ENCODE results near the gene GPR160. TPM values are rescaled to one million over a fixed set of nuclear protein-coding genes. Genes with fewer than 3 reads are reported as not detected.

GPR160 gene
- total and polyA plus RNA-seq, 4 donors, result 16.9 to 23.3 (median 20.7) TPM

DNA sequence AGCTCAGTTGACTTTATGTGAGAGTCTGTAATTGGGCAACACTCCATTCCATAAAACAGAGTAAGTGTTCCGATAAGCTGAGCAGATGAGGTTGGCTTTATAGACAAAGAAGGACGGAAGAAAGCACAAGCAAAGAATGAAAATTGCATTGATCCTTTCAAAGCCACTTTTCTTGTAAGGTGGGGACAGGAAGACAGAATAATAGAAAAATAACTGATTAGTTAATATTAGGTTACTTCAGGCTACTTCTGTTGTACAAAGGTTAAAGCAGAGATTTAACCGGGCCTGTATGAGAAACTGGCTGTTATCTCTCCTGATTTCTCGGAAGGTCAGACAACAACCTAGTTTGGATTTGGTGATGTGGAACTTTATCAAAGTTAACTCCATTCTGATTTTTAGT is 15.5 kb upstream of the GPR160 start:
- H3K4me3 ChIP-seq, result no peak overlapping the region
- peaks cover 0 to 3% (median 0%) of the 10 kb centered on the region in 5 donors for H3K4me1 ChIP-seq (ENCODE audit: control insufficient read depth in 5 of 5, insufficient read depth in 5 of 5, low read length in 5 of 5)
- no peak overlapping the region for H3K27ac ChIP-seq (ENCODE audit: low read depth in 1 of 2, low read length in 1 of 2)
- no peak for ATAC-seq (ENCODE audit: insufficient read depth, low FRiP score)
- no peaks in the 10 kb centered on the region for H3K9me3 ChIP-seq (ENCODE audit: control insufficient read depth in 4 of 4, insufficient read depth in 3 of 4, low read length in 3 of 4)
- H3K9ac ChIP-seq (ENCODE audit: insufficient read depth in 1 of 2, low read length in 2 of 2), result no peak overlapping the region
- TF ChIP-seq, protein P1, sequence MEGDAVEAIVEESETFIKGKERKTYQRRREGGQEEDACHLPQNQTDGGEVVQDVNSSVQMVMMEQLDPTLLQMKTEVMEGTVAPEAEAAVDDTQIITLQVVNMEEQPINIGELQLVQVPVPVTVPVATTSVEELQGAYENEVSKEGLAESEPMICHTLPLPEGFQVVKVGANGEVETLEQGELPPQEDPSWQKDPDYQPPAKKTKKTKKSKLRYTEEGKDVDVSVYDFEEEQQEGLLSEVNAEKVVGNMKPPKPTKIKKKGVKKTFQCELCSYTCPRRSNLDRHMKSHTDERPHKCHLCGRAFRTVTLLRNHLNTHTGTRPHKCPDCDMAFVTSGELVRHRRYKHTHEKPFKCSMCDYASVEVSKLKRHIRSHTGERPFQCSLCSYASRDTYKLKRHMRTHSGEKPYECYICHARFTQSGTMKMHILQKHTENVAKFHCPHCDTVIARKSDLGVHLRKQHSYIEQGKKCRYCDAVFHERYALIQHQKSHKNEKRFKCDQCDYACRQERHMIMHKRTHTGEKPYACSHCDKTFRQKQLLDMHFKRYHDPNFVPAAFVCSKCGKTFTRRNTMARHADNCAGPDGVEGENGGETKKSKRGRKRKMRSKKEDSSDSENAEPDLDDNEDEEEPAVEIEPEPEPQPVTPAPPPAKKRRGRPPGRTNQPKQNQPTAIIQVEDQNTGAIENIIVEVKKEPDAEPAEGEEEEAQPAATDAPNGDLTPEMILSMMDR (IDR thresholded peaks at IDR 0.05; ENCODE audit: control extremely low read depth, extremely low read depth), result no peak
- no peaks in the 10 kb centered on the region for H3K36me3 ChIP-seq (ENCODE audit: control insufficient read depth in 4 of 4, insufficient read depth in 4 of 4, low read length in 4 of 4)
- no peaks in the 10 kb centered on the region for H3K27me3 ChIP-seq (ENCODE audit: control insufficient read depth in 3 of 3, insufficient read depth in 3 of 3, low read length in 2 of 3)
- 82 to 95% methylated on average over 4 of the region's 4 CpGs for WGBS, 2 donors
- no peak for DNase-seq

DNA sequence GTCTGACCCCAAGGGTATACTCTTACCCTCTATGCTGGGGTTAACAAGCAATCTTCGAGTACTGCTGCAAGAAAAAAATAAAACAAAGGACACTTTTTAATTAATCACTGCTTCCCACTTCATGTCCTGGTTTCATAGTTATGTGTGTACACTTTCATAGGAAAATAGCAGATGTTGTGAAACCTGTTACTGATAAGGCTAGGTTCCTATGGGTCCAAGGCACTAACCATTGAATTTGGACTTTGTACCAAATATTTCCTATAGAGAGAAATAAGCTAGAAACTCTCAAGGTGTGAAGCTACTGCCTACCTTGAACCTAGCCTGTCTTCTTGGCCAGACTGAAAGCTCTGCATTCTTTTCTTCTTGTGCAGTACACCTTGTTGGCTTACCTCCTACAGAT is 14.6 kb upstream of the GPR160 start:
- ATAC-seq (ENCODE audit: insufficient read depth, low FRiP score) (no peak), DNase-seq (no peak)
- H3K27me3 ChIP-seq (ENCODE audit: control insufficient read depth in 3 of 3, insufficient read depth in 3 of 3, low read length in 2 of 3), result no peaks in the 10 kb centered on the region
- WGBS, 2 donors, result 60 to 78% methylated on average over 1 of the region's 1 CpG
- H3K9me3 ChIP-seq (ENCODE audit: control insufficient read depth in 4 of 4, insufficient read depth in 3 of 4, low read length in 3 of 4), result no peaks in the 10 kb centered on the region
- H3K4me3 ChIP-seq, result no peak overlapping the region
- TF ChIP-seq, protein P1 (IDR thresholded peaks at IDR 0.05; ENCODE audit: control extremely low read depth, extremely low read depth), result no peak
- no peak overlapping the region for H3K9ac ChIP-seq (ENCODE audit: insufficient read depth in 1 of 2, low read length in 2 of 2)
- H3K27ac ChIP-seq (ENCODE audit: low read depth in 1 of 2, low read length in 1 of 2), result no peak overlapping the region
- H3K36me3 ChIP-seq (ENCODE audit: control insufficient read depth in 4 of 4, insufficient read depth in 4 of 4, low read length in 4 of 4), result no peaks in the 10 kb centered on the region
- peaks cover 0 to 3% (median 0%) of the 10 kb centered on the region in 5 donors for H3K4me1 ChIP-seq (ENCODE audit: control insufficient read depth in 5 of 5, insufficient read depth in 5 of 5, low read length in 5 of 5)

DNA sequence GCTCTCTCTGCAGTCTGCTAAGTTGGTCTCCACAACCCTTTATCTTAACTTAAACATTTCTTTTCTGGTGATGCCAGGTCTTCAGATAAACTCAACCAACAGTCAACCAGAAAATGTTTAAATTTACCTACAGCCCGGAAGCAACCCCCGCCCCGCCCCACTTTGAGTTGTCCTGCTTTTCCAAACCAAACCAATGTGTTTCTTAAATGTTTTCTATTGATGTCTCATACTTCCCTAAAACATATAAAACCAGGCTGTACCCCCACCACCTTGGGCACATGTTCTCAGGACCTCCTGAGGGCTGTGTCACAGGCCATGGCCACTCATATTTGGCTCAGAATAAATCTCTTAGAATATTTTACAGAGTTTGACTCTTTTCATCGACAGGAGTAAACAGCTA is 13.2 kb upstream of the GPR160 start:
- H3K27ac ChIP-seq (ENCODE audit: low read depth in 1 of 2, low read length in 1 of 2), result no peak overlapping the region
- ATAC-seq (ENCODE audit: insufficient read depth, low FRiP score) (no peak), DNase-seq (no peak)
- no peaks in the 10 kb centered on the region for H3K36me3 ChIP-seq (ENCODE audit: control insufficient read depth in 4 of 4, insufficient read depth in 4 of 4, low read length in 4 of 4)
- H3K4me3 ChIP-seq, result no peak overlapping the region
- no peaks in the 10 kb centered on the region for H3K27me3 ChIP-seq (ENCODE audit: control insufficient read depth in 3 of 3, insufficient read depth in 3 of 3, low read length in 2 of 3)
- TF ChIP-seq, protein P1 (IDR thresholded peaks at IDR 0.05; ENCODE audit: control extremely low read depth, extremely low read depth), result no peak
- no peaks in the 10 kb centered on the region for H3K9me3 ChIP-seq (ENCODE audit: control insufficient read depth in 4 of 4, insufficient read depth in 3 of 4, low read length in 3 of 4)
- no peak overlapping the region for H3K9ac ChIP-seq (ENCODE audit: insufficient read depth in 1 of 2, low read length in 2 of 2)
- WGBS, 2 donors, result 67 to 83% methylated on average over 4 of the region's 4 CpGs
- H3K4me1 ChIP-seq (ENCODE audit: control insufficient read depth in 5 of 5, insufficient read depth in 5 of 5, low read length in 5 of 5), result no peaks in the 10 kb centered on the region
